HG03558 (cell line): ENCODE measurements around the gene SLMAP.

ENCODE experiments used
- ATAC-seq: cut with Tn5 transposase; IDR thresholded peaks from one replicate; pipeline ENCODE4 v1.9.1; 2021; ENCODE audit warnings: moderate number of reproducible peaks; ENCODE audit not compliant: unreplicated experiment; ENCODE audit errors: extremely low read depth

Gene SLMAP

GRCh38 chr3:57820479-57820878 lies 64.4 kb downstream of the SLMAP start:
- no peak for ATAC-seq

- ATAC-seq: no peak
These were observed 65.7 kb downstream of the SLMAP start for GRCh38 chr3:57821765-57822164.

GRCh38 chr3:57822686-57823085 lies 66.6 kb downstream of the SLMAP start:
- no peak for ATAC-seq

GRCh38 chr3:57825116-57825515 lies 69.0 kb downstream of the SLMAP start:
- no peak for ATAC-seq

- ATAC-seq: no peak
These were observed 70.3 kb downstream of the SLMAP start for GRCh38 chr3:57826245-57826951.

GRCh38 chr3:57826952-57827723 lies 71.0 kb downstream of the SLMAP start:
- ATAC-seq: no peak

- no peak for ATAC-seq
These were observed 71.6 kb downstream of the SLMAP start for GRCh38 chr3:57827757-57828156.

GRCh38 chr3:57832486-57832885 lies 76.4 kb downstream of the SLMAP start:
- ATAC-seq: no peak

- no peak for ATAC-seq
These were observed 76.8 kb downstream of the SLMAP start for GRCh38 chr3:57832900-57833313.

GRCh38 chr3:57833763-57834162 lies 77.7 kb downstream of the SLMAP start:
- ATAC-seq: no peak

GRCh38 chr3:57837686-57838085 lies 81.6 kb downstream of the SLMAP start:
- ATAC-seq: no peak

GRCh38 chr3:57838627-57839026 lies 82.5 kb downstream of the SLMAP start:
- ATAC-seq: no peak

- ATAC-seq: no peak
These were observed 84.4 kb downstream of the SLMAP start for GRCh38 chr3:57840473-57840872.

- ATAC-seq: no peak
These were observed 85.7 kb downstream of the SLMAP start for GRCh38 chr3:57841818-57842217.

GRCh38 chr3:57848177-57848738 lies 92.1 kb downstream of the SLMAP start:
- ATAC-seq: no peak

GRCh38 chr3:57851304-57851703 lies 95.2 kb downstream of the SLMAP start:
- no peak for ATAC-seq

- no peak for ATAC-seq
These were observed 96.8 kb downstream of the SLMAP start for GRCh38 chr3:57852896-57853295.

- no peak for ATAC-seq
These were observed 99.2 kb downstream of the SLMAP start for GRCh38 chr3:57855281-57855680.

GRCh38 chr3:57855943-57856342 lies 99.8 kb downstream of the SLMAP start:
- no peak for ATAC-seq

- no peak for ATAC-seq
These were observed 100.6 kb downstream of the SLMAP start for GRCh38 chr3:57856675-57857074.

GRCh38 chr3:57862894-57863293 lies 106.8 kb downstream of the SLMAP start:
- ATAC-seq: no peak
